ENCODE results near the gene TFPI.
"Not testable (repeated sequence)": the region's sequence is repeated elsewhere in the genome, so short reads cannot be mapped to it uniquely, and the experiment has no call there.

The TFPI gene

DNA sequence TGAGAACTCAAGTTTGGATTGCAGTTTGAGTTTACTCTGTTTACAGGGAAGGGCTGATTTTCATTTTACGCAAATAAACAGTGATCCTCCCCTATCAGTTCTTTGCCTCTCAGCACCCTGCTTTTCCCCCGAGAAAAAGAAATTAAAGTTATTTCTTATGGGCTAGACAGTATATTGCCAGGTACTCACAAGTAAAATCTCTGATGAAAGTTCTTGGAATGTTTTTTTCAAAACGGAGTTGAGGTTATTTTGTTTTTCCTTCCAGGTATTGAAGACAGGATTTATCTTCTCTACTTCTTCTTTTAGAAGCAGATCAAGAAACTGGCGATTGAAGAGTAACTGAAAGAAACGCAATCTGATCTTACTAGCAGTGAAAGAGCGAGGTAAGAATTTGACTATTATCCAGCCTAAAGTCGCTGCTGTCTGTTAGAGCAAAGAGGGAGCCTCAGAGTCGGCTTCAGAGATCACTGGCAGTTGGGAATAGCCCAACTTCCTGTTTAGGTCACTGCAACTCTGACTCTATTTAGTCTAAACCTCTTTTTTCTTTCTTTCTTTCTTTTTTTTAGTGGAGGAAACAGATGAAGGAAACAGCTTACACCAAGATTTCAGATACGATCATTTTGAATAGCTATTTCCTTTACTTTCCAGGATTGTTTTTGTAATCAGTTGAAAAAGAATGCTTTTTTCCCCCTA lies at the start of gene TFPI:
Gene TFPI (minus strand): TSS at position 425 of the 693 bp plus-strand sequence. CDS start 50,667 bp downstream, outside the sequence.
- DNase-seq (ENCODE audit: low read depth in 2 of 2), result no peak

- DNase-seq (ENCODE audit: low read depth in 2 of 2), result no peak
These were observed 40.6 kb upstream of the TFPI start for GRCh38 chr2:187594801-187595200.

DNA sequence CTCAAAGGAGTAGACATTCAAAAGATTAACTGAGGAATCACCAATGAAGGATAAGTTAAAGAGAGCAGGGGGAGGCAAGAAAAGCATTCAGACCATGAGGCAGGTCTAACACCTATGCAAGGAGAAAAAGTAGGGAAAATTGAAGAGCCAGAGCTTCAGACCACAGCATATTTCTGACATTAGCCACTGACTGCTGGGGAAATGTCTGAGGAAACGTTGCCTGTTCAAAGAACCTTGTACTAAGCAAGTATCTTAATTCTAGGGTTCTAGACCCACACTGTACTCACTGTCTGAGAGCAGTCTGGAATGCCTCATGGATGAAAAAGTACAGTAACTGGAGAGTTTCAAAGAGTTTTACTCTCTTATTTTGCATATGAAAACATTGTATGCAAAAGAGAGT lies 39.5 kb upstream of the TFPI start:
- DNase-seq (ENCODE audit: low read depth in 2 of 2), result no peak

- no peak for DNase-seq (ENCODE audit: low read depth in 2 of 2)
These were observed 38.9 kb upstream of the TFPI start for GRCh38 chr2:187593098-187593497.

- DNase-seq (ENCODE audit: low read depth in 2 of 2), result no peak
These were observed 35.9 kb upstream of the TFPI start for GRCh38 chr2:187590175-187590574.

GRCh38 chr2:187586011-187586641 lies 31.9 kb upstream of the TFPI start:
- DNase-seq (ENCODE audit: low read depth in 2 of 2), result no peak

GRCh38 chr2:187581125-187581896 lies 27.1 kb upstream of the TFPI start:
- no peak for DNase-seq (ENCODE audit: low read depth in 2 of 2)

DNA sequence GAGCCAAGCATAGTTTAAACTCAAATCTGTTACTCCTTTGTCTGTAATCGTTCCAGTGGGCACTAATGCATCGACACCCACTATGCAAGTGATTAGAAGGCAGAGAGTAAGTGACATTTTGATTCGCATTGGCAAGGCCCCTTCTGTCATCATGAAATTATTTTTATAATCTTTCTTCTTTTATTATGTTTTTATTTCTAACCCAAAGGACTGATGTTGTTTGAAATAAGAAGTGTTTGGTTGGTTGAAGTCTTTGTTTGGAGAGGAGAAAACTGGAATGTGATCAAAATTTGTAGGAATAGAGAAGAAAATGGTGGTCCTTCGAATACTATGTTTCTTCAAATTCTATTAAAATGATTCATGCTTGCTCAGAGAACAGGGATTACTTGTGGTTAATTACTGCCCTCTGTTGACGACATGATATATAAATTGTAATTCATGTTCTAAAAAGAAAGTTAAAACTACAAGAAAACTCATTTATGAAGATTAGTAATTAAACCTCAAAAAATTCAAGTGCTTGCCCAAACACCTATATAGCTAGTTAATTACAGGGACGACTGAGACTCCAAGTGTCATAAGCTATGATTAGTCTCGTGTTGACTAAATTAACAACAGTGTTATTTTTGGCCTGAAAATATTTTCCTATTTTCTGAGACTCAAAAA lies 26.4 kb upstream of the TFPI start:
- no peak for DNase-seq (ENCODE audit: low read depth in 2 of 2)

GRCh38 chr2:187577310-187577709 lies 23.1 kb upstream of the TFPI start:
- DNase-seq (ENCODE audit: low read depth in 2 of 2), result no peak

DNA sequence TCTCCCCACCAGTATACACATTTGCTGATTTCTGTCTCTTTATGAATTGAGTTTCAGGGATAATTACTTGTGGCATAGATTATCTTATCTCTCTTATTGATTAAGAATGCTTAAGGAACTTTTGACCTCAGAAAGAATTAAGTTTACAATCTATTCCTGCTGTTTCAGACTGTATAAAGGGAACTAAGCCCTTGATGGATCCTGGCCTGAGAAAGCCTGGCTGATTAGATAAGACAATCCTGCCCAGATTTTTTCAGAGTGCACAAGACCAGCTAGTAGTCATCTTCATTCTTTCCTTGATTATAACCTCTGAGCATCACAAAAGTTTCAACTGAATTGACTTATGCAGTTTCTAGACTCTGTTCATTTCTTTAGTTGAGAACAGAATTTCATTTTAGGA lies 22.7 kb upstream of the TFPI start:
- no peak for DNase-seq (ENCODE audit: low read depth in 2 of 2)

GRCh38 chr2:187575751-187576067 lies 21.5 kb upstream of the TFPI start:
- no peak for DNase-seq (ENCODE audit: low read depth in 2 of 2)

DNA sequence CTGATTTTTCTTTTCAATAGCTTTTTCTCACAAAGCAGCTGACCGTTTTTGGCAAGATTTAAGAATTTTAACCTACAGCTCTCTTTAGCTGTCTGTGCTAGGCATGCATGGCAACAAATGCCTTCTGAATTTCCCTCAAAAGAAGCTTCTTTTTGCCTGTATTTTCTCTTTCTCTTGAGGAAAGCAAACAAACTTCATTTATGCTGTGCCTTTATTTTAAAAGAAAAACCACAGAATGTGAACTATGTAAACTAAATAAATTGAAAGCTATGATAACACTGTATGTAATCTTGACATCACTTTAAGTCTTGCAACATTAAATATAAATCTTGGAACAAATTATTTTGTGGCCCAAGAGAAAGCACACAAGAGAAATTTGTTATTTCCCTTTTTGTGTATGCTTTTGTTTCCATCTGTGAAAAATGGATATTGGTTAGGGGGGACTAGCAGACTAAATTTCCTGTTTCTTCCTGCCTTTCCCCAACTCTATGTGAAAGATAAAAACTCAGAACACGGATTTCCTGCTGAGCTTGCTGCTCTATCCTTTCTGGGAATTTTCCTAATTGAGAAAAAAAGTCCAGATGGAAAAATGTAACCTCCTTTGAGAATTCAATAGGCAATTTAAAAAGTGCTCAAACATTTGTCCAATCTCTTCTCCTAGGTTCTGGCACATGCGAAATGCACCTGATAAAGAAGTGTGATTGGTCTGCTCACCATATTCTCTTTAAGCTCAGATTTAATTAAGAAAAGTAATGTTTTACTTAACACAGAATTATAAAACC lies 20.9 kb upstream of the TFPI start:
- DNase-seq (ENCODE audit: low read depth in 2 of 2), result no peak

DNA sequence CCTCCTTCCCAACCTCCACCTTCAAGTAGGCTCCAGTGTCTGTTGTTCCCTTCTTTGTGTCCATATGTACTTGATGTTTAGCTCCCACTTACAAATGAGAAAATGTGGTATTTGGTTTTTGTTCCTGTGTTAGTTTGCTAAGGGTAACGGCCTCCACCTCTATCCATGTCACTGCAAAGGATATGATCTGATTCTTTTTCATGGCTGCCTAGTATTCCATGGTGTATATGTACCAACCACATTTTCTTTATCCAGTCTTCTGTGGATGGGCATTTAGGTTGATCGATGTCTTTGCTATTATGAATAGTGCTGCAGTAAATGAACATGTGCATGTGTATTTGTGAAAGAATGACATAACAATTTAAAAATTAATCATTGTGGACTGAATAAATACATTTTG lies 19.5 kb upstream of the TFPI start:
- DNase-seq (ENCODE audit: low read depth in 2 of 2), result no peak

DNA sequence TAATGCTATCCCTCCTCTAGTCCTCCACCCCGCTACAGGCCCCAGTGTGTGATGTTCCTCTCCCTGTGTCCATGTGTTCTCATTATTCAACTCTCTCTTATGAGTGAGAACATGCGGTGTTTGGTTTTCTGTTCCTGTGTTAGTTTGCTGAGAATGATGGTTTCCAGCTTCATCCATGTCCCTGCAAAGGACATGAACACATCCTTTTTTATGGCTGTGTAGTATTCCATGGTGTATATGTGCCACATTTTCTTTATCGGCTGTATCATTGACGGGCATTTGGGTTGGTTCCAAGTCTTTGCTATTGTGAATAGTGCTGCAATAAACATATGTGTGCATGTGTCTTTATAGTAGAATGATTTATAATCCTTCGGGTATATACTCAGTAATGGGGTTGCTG lies 17.8 kb upstream of the TFPI start:
- DNase-seq (ENCODE audit: low read depth in 2 of 2), result not testable (repeated sequence)

GRCh38 chr2:187569571-187569970 lies 15.3 kb upstream of the TFPI start:
- no peak for DNase-seq (ENCODE audit: low read depth in 2 of 2)

DNA sequence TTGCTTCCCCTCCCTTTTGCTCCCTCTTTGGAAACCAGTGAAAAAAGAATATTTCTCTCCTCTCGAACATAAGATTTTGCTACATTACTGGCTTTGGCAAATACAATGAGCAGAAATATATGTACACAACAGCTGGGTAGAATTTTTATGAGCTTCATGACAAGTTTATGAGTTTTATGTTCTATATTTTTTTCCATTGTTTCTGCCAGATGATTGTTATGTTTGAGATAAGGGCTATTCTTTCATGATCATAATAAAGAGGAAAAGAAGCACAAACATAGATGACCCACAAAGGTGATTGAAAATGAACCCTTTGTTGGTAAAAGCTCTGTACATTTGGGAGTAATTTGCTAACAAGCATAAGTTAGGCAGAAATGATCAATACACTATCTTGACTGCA lies 14.8 kb upstream of the TFPI start:
- DNase-seq (ENCODE audit: low read depth in 2 of 2), result no peak

DNA sequence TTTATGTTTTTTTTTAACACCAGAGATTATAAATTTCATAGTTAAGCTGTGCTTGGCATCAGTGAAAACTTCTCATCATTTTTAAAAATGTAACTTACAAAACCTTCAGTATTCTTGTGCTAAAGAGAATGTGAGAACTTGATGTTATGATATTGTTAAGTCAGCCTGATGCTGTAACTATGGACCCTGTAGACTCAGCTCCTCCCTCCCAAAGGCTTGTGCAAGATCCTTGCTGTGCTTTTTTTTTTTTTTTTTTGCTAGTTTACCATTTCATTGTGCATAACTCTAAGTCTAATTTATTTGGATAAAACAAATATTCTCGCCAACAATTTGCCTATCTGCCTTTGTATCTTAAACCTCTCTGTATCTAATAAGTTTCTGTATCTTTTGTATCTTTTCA lies 12.9 kb upstream of the TFPI start:
- no peak for DNase-seq (ENCODE audit: low read depth in 2 of 2)

DNA sequence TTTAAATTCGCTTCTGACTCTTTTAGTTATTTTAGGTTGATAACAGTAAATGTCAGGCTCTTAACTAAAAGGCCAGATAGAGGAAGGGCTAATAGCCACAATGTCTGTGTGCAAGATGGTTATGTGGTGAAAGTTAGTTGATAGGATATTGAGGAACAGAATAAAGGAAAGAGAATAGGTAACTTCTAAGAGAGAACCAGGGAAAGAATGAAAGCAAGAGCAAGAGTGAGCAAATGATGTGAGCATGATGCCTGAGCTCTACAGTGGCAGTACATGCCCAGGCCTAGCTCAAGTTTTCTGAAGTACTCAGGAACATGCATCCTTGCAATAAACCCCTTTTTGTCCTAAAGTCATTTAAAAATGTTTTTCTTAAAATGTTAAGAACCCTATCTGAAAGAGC lies 12.5 kb upstream of the TFPI start:
- DNase-seq (ENCODE audit: low read depth in 2 of 2), result no peak

GRCh38 chr2:187566266-187566665 lies 12.0 kb upstream of the TFPI start:
- DNase-seq (ENCODE audit: low read depth in 2 of 2), result no peak

GRCh38 chr2:187565618-187566017 lies 11.4 kb upstream of the TFPI start:
- not testable (repeated sequence) for DNase-seq (ENCODE audit: low read depth in 2 of 2)

DNA sequence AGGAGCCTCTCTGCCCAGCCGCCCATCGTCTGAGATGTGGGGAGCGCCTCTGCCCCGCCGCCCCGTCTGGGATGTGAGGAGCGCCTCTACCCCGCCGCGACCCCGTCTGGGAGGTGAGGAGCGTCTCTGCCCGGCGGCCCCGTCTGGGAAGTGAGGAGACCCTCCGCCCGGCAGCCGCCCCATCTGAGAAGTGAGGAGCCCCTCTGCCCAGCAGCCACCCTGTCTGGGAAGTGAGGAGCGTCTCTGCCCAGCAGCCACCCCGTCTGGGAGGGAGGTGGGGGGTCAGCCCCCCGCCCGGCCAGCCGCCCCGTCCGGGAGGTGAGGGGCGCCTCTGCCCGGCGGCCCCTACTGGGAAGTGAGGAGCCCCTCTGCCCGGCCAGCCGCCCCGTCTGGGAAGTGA lies 2.3 kb upstream of the TFPI start:
- DNase-seq (ENCODE audit: low read depth in 2 of 2), result not testable (repeated sequence)

GRCh38 chr2:187554704-187555082 lies 458 bp upstream of the TFPI start:
- DNase-seq (ENCODE audit: low read depth in 2 of 2), result no peak
